ENCODE data around the gene MAP2K3. TPM values are rescaled to one million over a fixed set of nuclear protein-coding genes. Genes with fewer than 3 reads are reported as not detected.

MAP2K3 gene
- total and polyA plus RNA-seq, 2 of the 4 experiments (the other 2 are of a cell fraction) = 23.5 to 82.2 TPM

GRCh38 chr17:21298056-21298982 is 13.8 kb downstream of the MAP2K3 start:
- Histone ChIP-seq H2AK9ac (replicated peaks; ENCODE audit: low read depth, low read length, poor library complexity) (peak overlapping the region; percentile 66), H2AFZ (replicated peaks; ENCODE audit: low read length, poor library complexity) (peak overlapping the region; percentile 52), H3K27me3 (ENCODE audit: control insufficient read depth, insufficient read depth, low read length) (no peaks in the 10 kb centered on the region), H2BK120ac (ENCODE audit: low read depth, low read length) (no peak overlapping the region), H4K8ac (ENCODE audit: low read depth in 2 of 2, low read length in 2 of 2) (no peak overlapping the region), H3K9ac (ENCODE audit: low read depth, low read length) (no peak overlapping the region), H3K4ac (ENCODE audit: low read depth, low read length) (no peak overlapping the region), H4K5ac (ENCODE audit: low read depth, low read length) (no peak overlapping the region), H3K18ac (ENCODE audit: low read depth, low read length) (no peak overlapping the region), H4K20me1 (ENCODE audit: insufficient read depth, low read length) (peaks cover 88% of the 10 kb centered on the region), H2BK5ac (ENCODE audit: low read depth, low read length, poor library complexity, severe bottlenecking) (no peak overlapping the region), H3K79me1 (ENCODE audit: low read depth in 1 of 2, low read length in 2 of 2) (peaks cover 19 to 53% of the 10 kb centered on the region in 2 experiments), H3K4me1 (ENCODE audit: control insufficient read depth, insufficient read depth, low read length) (peaks cover 13% of the 10 kb centered on the region), H2BK20ac (ENCODE audit: low read depth, low read length) (no peak overlapping the region), H2BK15ac (ENCODE audit: low read depth, low read length) (no peak overlapping the region), H3K36me3 (ENCODE audit: control insufficient read depth, insufficient read depth, low read length) (peaks cover 42% of the 10 kb centered on the region), H3K4me2 (ENCODE audit: low read depth, low read length) (no peak overlapping the region), H2AK5ac (ENCODE audit: low read depth, low read length) (no peak overlapping the region), H3K56ac (ENCODE audit: extremely low read depth, insufficient read depth, low read length) (no peak overlapping the region), H3K14ac (replicated peaks; ENCODE audit: low read depth, low read length) (no peak overlapping the region), H3K4me3 (ENCODE audit: insufficient read depth, low read depth, low read length) (no peak overlapping the region), H4K91ac (ENCODE audit: insufficient read depth, low read depth, low read length) (no peak overlapping the region), H3K9me3 (ENCODE audit: control insufficient read depth, insufficient read depth, low read length) (peaks cover 3% of the 10 kb centered on the region; the same call in 1 of the 2 replicates), H3K9me1 (ENCODE audit: insufficient read depth, low read length) (no peaks in the 10 kb centered on the region), H3K23ac (ENCODE audit: low read depth, low read length) (no peak overlapping the region), H3K27ac (ENCODE audit: insufficient read depth, low read length) (no peak overlapping the region)
- ChIA-PET POLR2A (ENCODE audit: unreplicated experiment) (no interaction called here), CTCF (interaction anchor here (1.1 kb wide), 1 partner anchor 18 kb away, joined by 3 read pairs; no protein-coding TSS in a partner anchor)
- 57% methylated on average over 6 of the region's 22 CpGs; no CpG with 5 or more reads in 1 of the 2 experiments for WGBS, 2 experiments (ENCODE audit: extremely low coverage in 2 of 2, insufficient read length in 1 of 2)
- DNase-seq (no peak), ATAC-seq (ENCODE audit: low read depth) (no peak)
- dilution Hi-C loops (cut with HindIII; ENCODE audit: low sequenced_read_pairs, unreplicated experiment) (no loop called here), intact Hi-C loops (cut with micrococcal nuclease) (no loop called here), in situ Hi-C loops (cut with MboI; ENCODE audit: low sequenced_read_pairs) (no loop called here)
- BruUV-seq (replicated peaks) = no TSS peak
- TF ChIP-seq RFX5 (IDR thresholded peaks at IDR 0.05; ENCODE audit: low read depth, low read length) (no peak), RCOR1 (IDR thresholded peaks at IDR 0.05; ENCODE audit: insufficient replicate concordance, low read length) (no peak)
